IMR-90 (cell line): Measurements from ENCODE around the gene SH2B2. TPM values are rescaled to one million over a fixed set of nuclear protein-coding genes. Genes with fewer than 3 reads are reported as not detected.
"Not testable (repeated sequence)": the region's sequence is repeated elsewhere in the genome, so short reads cannot be mapped to it uniquely, and the experiment has no call there.

Experiments used
- ATAC-seq: fragments of 200-7000 bp; cut with Tn5 transposase; 2 replicates; pipeline ENCODE4 v1.9.1; 2020; ENCODE audit warnings: low read depth, mild to moderate bottlenecking, moderate library complexity
- BruUV-seq: library from RNA; stranded (reverse); fragments of 400-500 nt; replicated peaks from 2 replicates; lab custom pipeline; 2021; lab: Mats Ljungman, UMichigan
- CTCF ChIA-PET: fragments of 300-600 bp; formaldehyde crosslinking; extraction: SDS; loops from one replicate; lab custom pipeline; 2021; ENCODE audit warnings: antibody characterized with exemption; lab: Yijun Ruan, JAX
- POLR2A ChIA-PET: fragments of 300-600 bp; sonication (Branson Sonifier 250); formaldehyde crosslinking; loops from one replicate; lab custom pipeline; 2022; ENCODE audit warnings: antibody characterized with exemption; ENCODE audit not compliant: unreplicated experiment; lab: Charles Lee
- DNase-seq: peaks from one replicate; pipeline ENCODE4 v3.0.0; 2013
- H2AFZ ChIP-seq: replicated peaks from 2 replicates; pipeline ENCODE3; 2013; ENCODE audit warnings: low read length, mild to moderate bottlenecking; ENCODE audit not compliant: poor library complexity
- H2AK5ac ChIP-seq: 2 replicates; pipeline ENCODE4 v1.6.1; 2013; ENCODE audit warnings: low read depth, low read length, inconsistent platforms
- H2AK9ac ChIP-seq: replicated peaks from 2 replicates; pipeline ENCODE3; 2013; ENCODE audit warnings: mild to moderate bottlenecking, low read depth, low read length, moderate library complexity; ENCODE audit not compliant: poor library complexity
- H2BK120ac ChIP-seq: 2 replicates; pipeline ENCODE4 v1.6.1; 2013; ENCODE audit warnings: low read depth, low read length, inconsistent platforms
- H2BK15ac ChIP-seq: 3 replicates; pipeline ENCODE4 v1.6.1; 2013; ENCODE audit warnings: low read depth, low read length, inconsistent platforms
- H2BK20ac ChIP-seq: 2 replicates; pipeline ENCODE4 v1.6.1; 2013; ENCODE audit warnings: low read depth, mild to moderate bottlenecking, inconsistent platforms, low read length, moderate library complexity
- H2BK5ac ChIP-seq: 2 replicates; pipeline ENCODE4 v1.6.1; 2013; ENCODE audit warnings: mild to moderate bottlenecking, low read depth, low read length, inconsistent platforms; ENCODE audit not compliant: poor library complexity, severe bottlenecking
- H3K14ac ChIP-seq: replicated peaks from 2 replicates; pipeline ENCODE4 v1.6.1; 2013; ENCODE audit warnings: low read depth, low read length, inconsistent platforms
- H3K18ac ChIP-seq: 2 replicates; pipeline ENCODE4 v1.6.1; 2013; ENCODE audit warnings: low read depth, low read length, control low read depth
- H3K23ac ChIP-seq: 2 replicates; pipeline ENCODE4 v1.6.1; 2013; ENCODE audit warnings: low read depth, low read length, inconsistent platforms
- H3K27ac ChIP-seq: 2 replicates; pipeline ENCODE4 v1.5.1; 2013; ENCODE audit warnings: mild to moderate bottlenecking, control low read depth, low read length; ENCODE audit not compliant: insufficient read depth
- H3K27me3 ChIP-seq: 2 replicates; pipeline ENCODE4 v1.6.1; 2013; ENCODE audit warnings: low read length; ENCODE audit not compliant: control insufficient read depth, insufficient read depth
- H3K36me3 ChIP-seq: 2 replicates; pipeline ENCODE4 v1.6.1; 2013; ENCODE audit warnings: low read length, mixed read lengths; ENCODE audit not compliant: control insufficient read depth, insufficient read depth
- H3K4ac ChIP-seq: 2 replicates; pipeline ENCODE4 v1.6.1; 2013; ENCODE audit warnings: low read depth, low read length, inconsistent platforms
- H3K4me1 ChIP-seq: 2 replicates; pipeline ENCODE4 v1.6.1; 2013; ENCODE audit warnings: low read length, mixed read lengths; ENCODE audit not compliant: control insufficient read depth, insufficient read depth
- H3K4me2 ChIP-seq: 2 replicates; pipeline ENCODE4 v1.6.1; 2013; ENCODE audit warnings: low read depth, mild to moderate bottlenecking, control low read depth, low read length, moderate library complexity
- H3K4me3 ChIP-seq: 2 replicates; pipeline ENCODE4 v1.5.1; 2013; ENCODE audit warnings: low read depth, mild to moderate bottlenecking, control low read depth, low read length, moderate library complexity; ENCODE audit not compliant: insufficient read depth
- H3K56ac ChIP-seq: 2 replicates; pipeline ENCODE4 v1.6.1; 2013; ENCODE audit warnings: low read length, inconsistent platforms; ENCODE audit not compliant: insufficient read depth; ENCODE audit errors: extremely low read depth
- H3K79me1 ChIP-seq, 2 experiments: 2 replicates each; pipeline ENCODE4 v1.6.1; 2013; ENCODE audit warnings: low read length in 2 of 2, inconsistent platforms in 1 of 2, low read depth in 1 of 2
- H3K9ac ChIP-seq: 2 replicates; pipeline ENCODE4 v1.6.1; 2013; ENCODE audit warnings: low read depth, low read length, control low read depth
- H3K9me1 ChIP-seq: 2 replicates; pipeline ENCODE4 v1.6.1; 2013; ENCODE audit warnings: low read length, inconsistent platforms; ENCODE audit not compliant: insufficient read depth
- H3K9me3 ChIP-seq: 2 replicates; pipeline ENCODE4 v1.6.1; 2013; ENCODE audit warnings: low read length; ENCODE audit not compliant: control insufficient read depth, insufficient read depth
- H4K20me1 ChIP-seq: 2 replicates; pipeline ENCODE4 v1.6.1; 2013; ENCODE audit warnings: low read length, inconsistent platforms; ENCODE audit not compliant: insufficient read depth
- H4K5ac ChIP-seq: 2 replicates; pipeline ENCODE4 v1.6.1; 2013; ENCODE audit warnings: mild to moderate bottlenecking, low read depth, low read length, control low read depth
- H4K8ac ChIP-seq, 2 experiments: 2 replicates each; pipeline ENCODE4 v1.6.1; 2013; ENCODE audit warnings: low read depth in 2 of 2, low read length in 2 of 2, control low read depth in 1 of 2, inconsistent platforms in 1 of 2
- H4K91ac ChIP-seq: 2 replicates; pipeline ENCODE4 v1.6.1; 2013; ENCODE audit warnings: low read depth, low read length, inconsistent platforms; ENCODE audit not compliant: insufficient read depth
- WGBS, 2 experiments: methylation state at CpG; one replicate each; pipeline versions ENCODE4 v1.1.5 to v1.1.7; 2013; ENCODE audit warnings: missing lambda C conversion rate in 2 of 2; ENCODE audit not compliant: insufficient read length in 1 of 2; ENCODE audit errors: extremely low coverage in 2 of 2; 5-methylcytosine and 5-hydroxymethylcytosine counted together
- dilution Hi-C: fragments of 300-500 bp; cut with HindIII; formaldehyde crosslinking; loops from one replicate; pipeline ENCODE4 v1.14.3; 2018; ENCODE audit warnings: low sequenced_read_pairs; ENCODE audit not compliant: unreplicated experiment
- in situ Hi-C: fragments of 300-500 bp; cut with MboI; formaldehyde crosslinking; loops from 3 replicates; pipeline ENCODE4 v1.14.3; 2019; ENCODE audit warnings: low sequenced_read_pairs, inconsistent platforms, mixed read lengths
- intact Hi-C: fragments of 100-400 bp; cut with micrococcal nuclease; formaldehyde crosslinking; loops from 2 replicates; pipeline ENCODE4 v1.10.0; 2022
- polyA plus RNA-seq, 3 experiments: library from polyadenylated mRNA; depleted of rRNA; stranded (reverse); fragments of >200 nt; gene quantifications; 2 replicates each; pipeline ENCODE4 v1.2.3, GENCODE V29; 2012; ENCODE audit warnings: low replicate concordance in 1 of 3
- total RNA-seq: library from RNA; depleted of rRNA; stranded (reverse); fragments of >200 nt; gene quantifications from 2 replicates; pipeline ENCODE4 v1.2.3, GENCODE V29; 2012

SH2B2 gene
- total and polyA plus RNA-seq, 2 of the 4 experiments (the other 2 are of a cell fraction): 0.36 to 0.99 TPM

GRCh38 chr7:102327183-102327582 lies 40.5 kb downstream of the SH2B2 start:
- H3K27me3 ChIP-seq: peaks cover 13% of the 10 kb centered on the region
- H4K20me1 ChIP-seq, H3K4me2 ChIP-seq, H4K8ac ChIP-seq, H3K9me1 ChIP-seq, BruUV-seq, H2AK9ac ChIP-seq, dilution Hi-C loops, H2BK15ac ChIP-seq, H3K56ac ChIP-seq, H2BK120ac ChIP-seq, H2AK5ac ChIP-seq, H3K14ac ChIP-seq, in situ Hi-C loops, POLR2A ChIA-PET, H3K79me1 ChIP-seq, H4K5ac ChIP-seq, DNase-seq, intact Hi-C loops, H3K27ac ChIP-seq, H2BK20ac ChIP-seq, H4K91ac ChIP-seq, CTCF ChIA-PET, H3K9me3 ChIP-seq, H3K36me3 ChIP-seq, H3K23ac ChIP-seq, H2AFZ ChIP-seq, H3K4ac ChIP-seq, ATAC-seq, H3K18ac ChIP-seq, H3K4me1 ChIP-seq, H2BK5ac ChIP-seq, H3K9ac ChIP-seq, H3K4me3 ChIP-seq: not testable (repeated sequence)
- WGBS, 2 experiments: 83% methylated on average over 1 of the region's 6 CpGs; no CpG with 5 or more reads in 1 of the 2 experiments

GRCh38 chr7:102328863-102329262 lies 42.2 kb downstream of the SH2B2 start:
- H3K9me1 ChIP-seq, H3K4me3 ChIP-seq, H2AFZ ChIP-seq, H4K8ac ChIP-seq, H2BK120ac ChIP-seq, H3K56ac ChIP-seq, H3K9me3 ChIP-seq, H3K4ac ChIP-seq, H4K20me1 ChIP-seq, DNase-seq, POLR2A ChIA-PET, H2AK9ac ChIP-seq, H3K79me1 ChIP-seq, H2BK20ac ChIP-seq, H3K14ac ChIP-seq, H4K91ac ChIP-seq, H2AK5ac ChIP-seq, dilution Hi-C loops, CTCF ChIA-PET, H3K4me1 ChIP-seq, H3K18ac ChIP-seq, in situ Hi-C loops, H3K36me3 ChIP-seq, H3K9ac ChIP-seq, intact Hi-C loops, H4K5ac ChIP-seq, H3K4me2 ChIP-seq, H3K27ac ChIP-seq, BruUV-seq, ATAC-seq, H2BK15ac ChIP-seq, H2BK5ac ChIP-seq, H3K23ac ChIP-seq: not testable (repeated sequence)
- peaks cover 20% of the 10 kb centered on the region for H3K27me3 ChIP-seq
- no CpG with 5 or more reads among the region's 5 CpGs for WGBS, 2 experiments
